ENCODE results near the gene CLC.

DNA sequence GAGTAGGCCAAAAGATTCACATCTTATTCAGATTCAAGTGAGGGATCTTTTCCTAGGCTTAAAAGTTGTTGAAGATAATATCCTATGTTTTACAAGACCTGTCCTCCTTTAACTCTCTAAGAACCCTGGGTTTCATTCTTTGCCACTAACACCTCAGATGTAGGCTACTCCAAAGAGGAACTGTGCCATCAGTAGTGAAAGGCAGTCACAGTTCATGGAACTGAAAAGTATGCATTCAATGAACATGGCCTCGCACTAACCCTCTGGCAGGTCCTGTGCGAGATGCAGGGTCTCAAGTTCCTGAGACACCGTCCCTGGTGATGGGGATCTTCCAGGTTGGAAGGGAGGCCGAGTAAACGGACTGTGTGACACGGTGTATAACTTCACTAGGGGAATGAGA is 29.2 kb downstream of the CLC start:
- TF ChIP-seq, protein P1, sequence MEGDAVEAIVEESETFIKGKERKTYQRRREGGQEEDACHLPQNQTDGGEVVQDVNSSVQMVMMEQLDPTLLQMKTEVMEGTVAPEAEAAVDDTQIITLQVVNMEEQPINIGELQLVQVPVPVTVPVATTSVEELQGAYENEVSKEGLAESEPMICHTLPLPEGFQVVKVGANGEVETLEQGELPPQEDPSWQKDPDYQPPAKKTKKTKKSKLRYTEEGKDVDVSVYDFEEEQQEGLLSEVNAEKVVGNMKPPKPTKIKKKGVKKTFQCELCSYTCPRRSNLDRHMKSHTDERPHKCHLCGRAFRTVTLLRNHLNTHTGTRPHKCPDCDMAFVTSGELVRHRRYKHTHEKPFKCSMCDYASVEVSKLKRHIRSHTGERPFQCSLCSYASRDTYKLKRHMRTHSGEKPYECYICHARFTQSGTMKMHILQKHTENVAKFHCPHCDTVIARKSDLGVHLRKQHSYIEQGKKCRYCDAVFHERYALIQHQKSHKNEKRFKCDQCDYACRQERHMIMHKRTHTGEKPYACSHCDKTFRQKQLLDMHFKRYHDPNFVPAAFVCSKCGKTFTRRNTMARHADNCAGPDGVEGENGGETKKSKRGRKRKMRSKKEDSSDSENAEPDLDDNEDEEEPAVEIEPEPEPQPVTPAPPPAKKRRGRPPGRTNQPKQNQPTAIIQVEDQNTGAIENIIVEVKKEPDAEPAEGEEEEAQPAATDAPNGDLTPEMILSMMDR (conservative IDR thresholded peaks at IDR 0.05; ENCODE audit: low read depth, low read length), result no peak
- TF ChIP-seq EZH2 (IDR thresholded peaks at IDR 0.05; ENCODE audit: borderline replicate concordance, low read depth, low read length, poor library complexity, severe bottlenecking), result no peak

Data from A673 (cell line).